ENCODE data around the gene SEMA4D.

SEMA4D gene

GRCh38 chr9:89419978-89420394, 77.9 kb downstream of the SEMA4D start:
- no peak overlapping the region for H3K9ac ChIP-seq (ENCODE audit: low read length)
- no peak for TF ChIP-seq EZH2 (IDR thresholded peaks at IDR 0.05; ENCODE audit: borderline replicate concordance, low read length)
- no peaks in the 10 kb centered on the region for H3K9me2 ChIP-seq (ENCODE audit: low read depth, low read length)
- H3K27ac ChIP-seq (ENCODE audit: low read depth, low read length, poor library complexity, severe bottlenecking): no peak overlapping the region
- H3F3A ChIP-seq (ENCODE audit: insufficient read depth, low read length): no peaks in the 10 kb centered on the region
- H3K4me1 ChIP-seq (ENCODE audit: insufficient read depth, low read length, severe bottlenecking): no peaks in the 10 kb centered on the region
- no peaks in the 10 kb centered on the region for H4K20me1 ChIP-seq (ENCODE audit: insufficient read depth, low read length)
- no peak overlapping the region for H3K4me2 ChIP-seq (ENCODE audit: low read length)
- no peaks in the 10 kb centered on the region for H3K9me3 ChIP-seq (ENCODE audit: low read length)
- no peaks in the 10 kb centered on the region; the same call in 1 of the 2 replicates for H3K27me3 ChIP-seq (ENCODE audit: insufficient read depth, low read length)
- H3K79me2 ChIP-seq (ENCODE audit: insufficient read depth, low read length): no peaks in the 10 kb centered on the region
- H2AFZ ChIP-seq (ENCODE audit: low read length): no peak overlapping the region
- no peaks in the 10 kb centered on the region for H3K36me3 ChIP-seq (ENCODE audit: insufficient read depth, low read length)
- H3K4me3 ChIP-seq (ENCODE audit: low read depth, low read length, poor library complexity, severe bottlenecking): no peak overlapping the region

- H3K9me3 ChIP-seq (ENCODE audit: low read length): no peaks in the 10 kb centered on the region
- no peak overlapping the region for H3K4me2 ChIP-seq (ENCODE audit: low read length)
- H3K79me2 ChIP-seq (ENCODE audit: insufficient read depth, low read length): no peaks in the 10 kb centered on the region
- no peak overlapping the region for H3K4me3 ChIP-seq (ENCODE audit: low read depth, low read length, poor library complexity, severe bottlenecking)
- no peaks in the 10 kb centered on the region for H3K9me2 ChIP-seq (ENCODE audit: low read depth, low read length)
- no peaks in the 10 kb centered on the region; the same call in 1 of the 2 replicates for H3K27me3 ChIP-seq (ENCODE audit: insufficient read depth, low read length)
- TF ChIP-seq EZH2 (IDR thresholded peaks at IDR 0.05; ENCODE audit: borderline replicate concordance, low read length) (no peak), CTCF (IDR thresholded peaks at IDR 0.05; ENCODE audit: low read length) (no peak)
- no peaks in the 10 kb centered on the region for H3K36me3 ChIP-seq (ENCODE audit: insufficient read depth, low read length)
- no peaks in the 10 kb centered on the region for H3F3A ChIP-seq (ENCODE audit: insufficient read depth, low read length)
- H3K4me1 ChIP-seq (ENCODE audit: insufficient read depth, low read length, severe bottlenecking): no peaks in the 10 kb centered on the region
- H4K20me1 ChIP-seq (ENCODE audit: insufficient read depth, low read length): no peaks in the 10 kb centered on the region
- no peak overlapping the region for H3K9ac ChIP-seq (ENCODE audit: low read length)
- no peak overlapping the region for H2AFZ ChIP-seq (ENCODE audit: low read length)
- no peak overlapping the region for H3K27ac ChIP-seq (ENCODE audit: low read depth, low read length, poor library complexity, severe bottlenecking)
These were observed 78.9 kb downstream of the SEMA4D start for GRCh38 chr9:89418882-89419640.

GRCh38 chr9:89418474-89418845, 79.5 kb downstream of the SEMA4D start:
- H3K4me3 ChIP-seq (ENCODE audit: low read depth, low read length, poor library complexity, severe bottlenecking): no peak overlapping the region
- H3K36me3 ChIP-seq (ENCODE audit: insufficient read depth, low read length): no peaks in the 10 kb centered on the region
- no peak overlapping the region for H3K4me2 ChIP-seq (ENCODE audit: low read length)
- no peaks in the 10 kb centered on the region for H3K4me1 ChIP-seq (ENCODE audit: insufficient read depth, low read length, severe bottlenecking)
- no peaks in the 10 kb centered on the region for H3K79me2 ChIP-seq (ENCODE audit: insufficient read depth, low read length)
- no peak overlapping the region for H3K27ac ChIP-seq (ENCODE audit: low read depth, low read length, poor library complexity, severe bottlenecking)
- no peaks in the 10 kb centered on the region; the same call in 1 of the 2 replicates for H3K27me3 ChIP-seq (ENCODE audit: insufficient read depth, low read length)
- no peaks in the 10 kb centered on the region for H4K20me1 ChIP-seq (ENCODE audit: insufficient read depth, low read length)
- no peaks in the 10 kb centered on the region for H3K9me3 ChIP-seq (ENCODE audit: low read length)
- H2AFZ ChIP-seq (ENCODE audit: low read length): no peak overlapping the region
- H3K9ac ChIP-seq (ENCODE audit: low read length): no peak overlapping the region
- no peak for TF ChIP-seq CTCF (IDR thresholded peaks at IDR 0.05; ENCODE audit: low read length)
- H3K9me2 ChIP-seq (ENCODE audit: low read depth, low read length): no peaks in the 10 kb centered on the region
- H3F3A ChIP-seq (ENCODE audit: insufficient read depth, low read length): no peaks in the 10 kb centered on the region

Data from OCI-LY1 (cell line).